Testis (tissue), 3 donors: ENCODE data around the gene SPIB. TPM values are rescaled to one million over a fixed set of nuclear protein-coding genes. Genes with fewer than 3 reads are reported as not detected.

Experiments
- DNase-seq: peaks from one replicate; pipeline ENCODE4 v3.0.0-alpha.2; 2019
- H3K27ac ChIP-seq, 2 donors: fragments of 200-600 bp; sonication (generic); one replicate each; pipeline ENCODE4 v1.5.1; 2019
- H3K27me3 ChIP-seq: fragments of 200-600 bp; sonication (generic); one replicate; pipeline ENCODE4 v1.5.1; 2019
- H3K36me3 ChIP-seq: fragments of 200-600 bp; sonication (generic); one replicate; pipeline ENCODE4 v1.5.1; 2017; ENCODE audit warnings: low read depth; ENCODE audit errors: missing control alignments
- H3K4me1 ChIP-seq: fragments of 200-600 bp; sonication (generic); one replicate; pipeline ENCODE4 v1.5.1; 2019
- H3K4me3 ChIP-seq, 2 donors: fragments of 200-600 bp; sonication (generic); one replicate each; pipeline ENCODE4 v1.5.1; 2017 to 2019
- H3K9me3 ChIP-seq: fragments of 200-600 bp; sonication (generic); one replicate; pipeline ENCODE4 v1.5.1; 2017
- POLR2A ChIP-seq: fragments of 450-650 bp; IDR thresholded peaks from one replicate; pipeline ENCODE4 v1.6.1; 2017; ENCODE audit warnings: antibody characterized with exemption, mild to moderate bottlenecking, moderate library complexity
- WGBS, 2 donors: methylation state at CpG; one replicate each; pipeline ENCODE4 v1.1.5; 2018; 5-methylcytosine and 5-hydroxymethylcytosine counted together
- intact Hi-C: fragments of 100-400 bp; cut with DNase I; formaldehyde crosslinking; loops from one replicate; pipeline ENCODE4 v1.15.1; 2023; ENCODE audit warnings: low total_unique reads
- polyA plus RNA-seq: library from polyadenylated mRNA; stranded (reverse); fragments of 350-450 nt; fragmentation: Illumina TruSeq; extraction: RNeasy Lipid Tissue Mini Kit (QIAGEN cat#74804); gene quantifications from one replicate; pipeline ENCODE4 v1.2.3, GENCODE V29; 2014; ENCODE audit warnings: low read depth, low replicate concordance; ENCODE audit not compliant: insufficient read depth
- total RNA-seq, 2 donors: library from RNA; depleted of rRNA; stranded (reverse); fragments of >200 nt; gene quantifications; one replicate each; pipeline ENCODE4 v1.2.3, GENCODE V29; 2016
- TF ChIP-seq, protein P1 (sequence below), 3 experiments: fragments of 450-650 bp in 2 of 3; fragments of 200-600 bp in 1 of 3; sonication (generic) in 1 of 3; IDR thresholded peaks; one replicate each; pipeline ENCODE4 v1.5.1; 2016 to 2019; ENCODE audit warnings: antibody characterized with exemption in 3 of 3, mild to moderate bottlenecking in 2 of 3, moderate library complexity in 1 of 3

The SPIB gene
- total and polyA plus RNA-seq, 3 donors from 2014 or later = 0.24 to 1.6 (median 1.1) TPM

DNA sequence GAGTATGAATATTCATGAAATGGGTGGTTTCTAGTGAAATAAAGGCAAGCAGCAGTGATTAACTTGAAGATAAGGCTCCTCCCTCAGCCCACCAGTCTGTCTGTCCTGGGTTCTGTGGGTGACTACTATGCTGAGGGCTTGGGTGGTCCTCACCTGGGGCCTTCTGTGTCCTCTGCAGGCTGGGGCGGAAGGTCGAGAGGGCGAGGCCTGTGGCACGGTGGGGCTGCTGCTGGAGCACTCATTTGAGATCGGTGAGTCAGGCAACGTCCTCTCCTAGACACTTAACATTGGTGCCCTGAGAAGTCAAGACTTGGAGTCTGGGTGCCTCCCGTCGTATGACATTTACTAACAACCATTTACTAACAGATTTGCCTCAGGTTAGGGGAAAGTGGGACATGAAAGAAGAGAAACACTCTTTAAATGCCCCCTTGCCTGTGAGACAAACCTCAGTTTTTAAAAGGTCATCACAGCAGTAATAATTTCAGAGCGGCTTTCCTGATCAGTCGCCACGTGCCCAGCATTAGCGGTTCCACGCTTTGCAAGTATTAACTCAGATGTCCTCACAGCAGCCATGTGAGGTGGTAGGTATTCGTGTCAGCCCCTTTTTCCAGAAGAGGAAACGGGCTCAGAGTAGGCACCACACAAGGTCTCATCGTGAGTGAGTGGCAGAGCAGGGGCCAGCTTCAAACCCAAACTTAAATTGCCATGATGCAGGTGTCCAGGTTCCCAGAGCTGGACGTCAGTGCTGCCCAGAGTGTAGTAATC is 59.2 kb downstream of the SPIB start:
- no peak for TF ChIP-seq POLR2A
- TF ChIP-seq, protein P1, sequence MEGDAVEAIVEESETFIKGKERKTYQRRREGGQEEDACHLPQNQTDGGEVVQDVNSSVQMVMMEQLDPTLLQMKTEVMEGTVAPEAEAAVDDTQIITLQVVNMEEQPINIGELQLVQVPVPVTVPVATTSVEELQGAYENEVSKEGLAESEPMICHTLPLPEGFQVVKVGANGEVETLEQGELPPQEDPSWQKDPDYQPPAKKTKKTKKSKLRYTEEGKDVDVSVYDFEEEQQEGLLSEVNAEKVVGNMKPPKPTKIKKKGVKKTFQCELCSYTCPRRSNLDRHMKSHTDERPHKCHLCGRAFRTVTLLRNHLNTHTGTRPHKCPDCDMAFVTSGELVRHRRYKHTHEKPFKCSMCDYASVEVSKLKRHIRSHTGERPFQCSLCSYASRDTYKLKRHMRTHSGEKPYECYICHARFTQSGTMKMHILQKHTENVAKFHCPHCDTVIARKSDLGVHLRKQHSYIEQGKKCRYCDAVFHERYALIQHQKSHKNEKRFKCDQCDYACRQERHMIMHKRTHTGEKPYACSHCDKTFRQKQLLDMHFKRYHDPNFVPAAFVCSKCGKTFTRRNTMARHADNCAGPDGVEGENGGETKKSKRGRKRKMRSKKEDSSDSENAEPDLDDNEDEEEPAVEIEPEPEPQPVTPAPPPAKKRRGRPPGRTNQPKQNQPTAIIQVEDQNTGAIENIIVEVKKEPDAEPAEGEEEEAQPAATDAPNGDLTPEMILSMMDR (IDR thresholded peaks at IDR 0.05) = no peak
- no peak overlapping the region for H3K27ac ChIP-seq
- no peaks in the 10 kb centered on the region for H3K36me3 ChIP-seq
- no peaks in the 10 kb centered on the region for H3K9me3 ChIP-seq
- 84 to 93% methylated on average over 17 of the region's 17 CpGs for WGBS, 2 donors
- H3K4me3 ChIP-seq = peak overlapping the region in 1 of 2 donors; percentile 88
- no peaks in the 10 kb centered on the region for H3K27me3 ChIP-seq
- intact Hi-C loops = no loop called here
- peaks cover 9% of the 10 kb centered on the region for H3K4me1 ChIP-seq
- no peak for DNase-seq

DNA sequence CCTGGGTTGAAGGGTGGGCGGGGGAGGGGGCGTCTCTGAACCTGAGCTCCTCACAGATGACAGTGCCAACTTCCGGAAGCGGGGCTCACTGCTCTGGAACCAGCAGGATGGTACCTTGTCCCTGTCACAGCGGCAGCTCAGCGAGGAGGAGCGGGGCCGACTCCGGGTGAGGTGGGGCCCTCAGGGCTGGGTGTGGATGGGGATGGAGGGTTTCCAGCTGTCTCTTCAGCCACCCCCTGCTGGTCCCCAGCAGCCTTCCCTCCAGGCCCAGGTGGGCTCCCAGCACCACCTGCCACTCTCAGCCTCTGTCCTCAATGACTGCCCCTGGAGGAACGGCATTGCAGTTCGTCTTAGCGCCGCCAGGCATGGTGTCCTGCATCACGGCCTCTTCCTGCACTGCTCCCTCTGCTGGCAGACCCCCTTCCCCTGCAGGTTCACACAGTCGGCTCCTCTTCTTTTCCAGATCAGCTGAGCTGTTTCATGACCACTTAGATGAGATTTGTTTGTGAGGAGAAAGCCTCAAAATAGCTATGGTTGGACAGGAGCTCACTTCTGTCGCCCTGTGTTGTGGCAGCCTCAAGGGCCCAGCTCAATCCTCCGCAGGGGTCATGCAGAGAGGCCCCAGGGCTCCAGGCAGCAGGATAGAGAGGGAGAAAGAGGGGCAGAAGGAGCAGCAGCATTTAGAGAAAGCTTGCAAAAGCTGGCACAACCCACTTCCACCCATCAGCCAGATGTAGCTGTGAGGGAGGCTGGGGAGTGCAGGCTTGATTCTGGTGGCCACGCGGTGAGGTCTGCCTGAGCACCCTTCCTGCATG is 60.4 kb downstream of the SPIB start:
- no peaks in the 10 kb centered on the region for H3K27me3 ChIP-seq
- intact Hi-C loops = no loop called here
- peaks cover 9% of the 10 kb centered on the region for H3K4me1 ChIP-seq
- WGBS, 2 donors = 72 to 88% methylated on average over 6 to 19 of the region's 19 CpGs
- no peak for DNase-seq
- no peak overlapping the region for H3K4me3 ChIP-seq
- H3K36me3 ChIP-seq = no peaks in the 10 kb centered on the region
- no peak overlapping the region for H3K27ac ChIP-seq
- H3K9me3 ChIP-seq = no peaks in the 10 kb centered on the region
- TF ChIP-seq POLR2A = no peak
- TF ChIP-seq, protein P1 (IDR thresholded peaks at IDR 0.05) = no peak

DNA sequence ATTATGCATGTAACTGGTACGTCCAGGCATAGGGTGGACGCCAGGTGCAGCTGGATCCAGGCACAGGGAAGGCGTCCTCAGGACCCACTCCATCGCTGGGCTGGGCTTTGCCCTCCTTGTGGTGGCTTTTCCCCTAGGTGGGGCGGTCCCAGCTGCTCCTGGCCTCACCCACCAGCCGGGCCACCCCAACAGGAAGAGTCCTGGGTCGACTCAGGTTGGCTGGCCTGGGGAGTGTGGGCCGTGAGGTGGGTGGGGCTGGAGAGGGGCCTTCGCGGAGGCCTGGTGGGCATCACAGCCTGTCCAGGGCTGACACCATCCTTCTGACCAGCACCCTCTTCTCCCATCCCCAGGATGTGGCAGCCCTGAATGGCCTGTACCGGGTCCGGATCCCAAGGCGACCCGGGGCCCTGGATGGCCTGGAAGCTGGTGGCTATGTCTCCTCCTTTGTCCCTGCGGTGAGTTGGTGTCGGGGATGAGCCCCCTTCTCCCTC is 61.1 kb downstream of the SPIB start:
- Histone ChIP-seq H3K4me1 (peaks cover 9% of the 10 kb centered on the region), H3K36me3 (no peaks in the 10 kb centered on the region), H3K27me3 (no peaks in the 10 kb centered on the region), H3K4me3 (no peak overlapping the region), H3K27ac (no peak overlapping the region), H3K9me3 (no peaks in the 10 kb centered on the region)
- DNase-seq = no peak
- WGBS, 2 donors = 95% methylated on average over 4 to 16 of the region's 16 CpGs
- intact Hi-C loops = no loop called here
- TF ChIP-seq, protein P1 (IDR thresholded peaks at IDR 0.05) = no peak
- TF ChIP-seq POLR2A = no peak

DNA sequence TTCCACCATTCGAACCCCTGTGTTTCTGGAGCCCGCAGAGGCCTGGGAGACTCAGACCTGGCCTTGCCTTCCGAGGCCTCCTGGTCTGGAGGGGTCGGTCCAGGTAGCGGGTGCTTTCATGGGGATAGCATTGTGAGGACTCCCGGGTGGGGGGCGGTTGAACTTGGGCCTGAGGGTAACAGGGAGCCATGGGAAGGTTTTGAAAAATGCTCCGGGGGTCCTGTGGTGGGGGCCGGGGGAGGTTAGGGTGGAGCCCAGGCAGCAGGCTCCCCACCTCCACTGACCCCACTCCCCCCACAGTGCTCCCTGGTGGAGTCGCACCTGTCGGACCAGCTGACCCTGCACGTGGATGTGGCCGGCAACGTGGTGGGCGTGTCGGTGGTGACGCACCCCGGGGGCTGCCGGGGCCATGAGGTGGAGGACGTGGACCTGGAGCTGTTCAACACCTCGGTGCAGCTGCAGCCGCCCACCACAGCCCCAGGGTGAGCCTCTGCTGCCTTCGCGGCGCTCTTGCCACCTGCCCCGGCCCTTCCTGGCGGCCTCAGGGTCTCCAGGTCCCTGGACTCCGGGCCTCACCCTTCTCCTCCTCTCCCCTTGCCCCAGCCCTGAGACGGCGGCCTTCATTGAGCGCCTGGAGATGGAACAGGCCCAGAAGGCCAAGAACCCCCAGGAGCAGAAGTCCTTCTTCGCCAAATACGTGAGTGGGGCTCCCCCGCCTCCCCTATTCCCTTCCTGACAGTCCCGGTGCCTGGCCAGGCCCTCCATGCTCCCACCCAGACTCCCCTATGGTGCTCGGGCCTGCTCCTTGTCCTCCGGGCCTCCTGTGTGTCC is 61.8 kb downstream of the SPIB start:
- H3K36me3 ChIP-seq = no peaks in the 10 kb centered on the region
- intact Hi-C loops = no loop called here
- no peak overlapping the region for H3K4me3 ChIP-seq
- TF ChIP-seq, protein P1 (IDR thresholded peaks at IDR 0.05) = no peak
- no peak for TF ChIP-seq POLR2A
- no peak overlapping the region for H3K27ac ChIP-seq
- peaks cover 9% of the 10 kb centered on the region for H3K4me1 ChIP-seq
- WGBS, 2 donors = 87 to 88% methylated on average over 20 to 36 of the region's 37 CpGs
- no peaks in the 10 kb centered on the region for H3K27me3 ChIP-seq
- DNase-seq = no peak
- H3K9me3 ChIP-seq = no peaks in the 10 kb centered on the region

Other genes starting within 250 kb of the SPIB start
- 1 to 10 TPM; 7.8 to 7.9 TPM for gene MYH14, start 215.3 kb upstream of the SPIB start, total RNA-seq
- gene MYH14, start 215.3 kb upstream of the SPIB start, polyA plus RNA-seq = 6.0 TPM
- gene KCNC3, start 89.6 kb upstream of the SPIB start, total RNA-seq = 10 to 100 TPM in 1 of 2 donors, 1 to 10 TPM in 1; 6.9 to 16.0 TPM
- gene KCNC3, start 89.6 kb upstream of the SPIB start, polyA plus RNA-seq = 7.7 TPM
- gene NAPSA, start 53.3 kb upstream of the SPIB start, total RNA-seq = 1 to 10 TPM; 1.3 to 2.0 TPM
- gene NAPSA, start 53.3 kb upstream of the SPIB start, polyA plus RNA-seq = 11.5 TPM
- 10 to 100 TPM; 93.8 to 96.6 TPM for gene NR1H2, start 42.5 kb upstream of the SPIB start, total RNA-seq
- gene NR1H2, start 42.5 kb upstream of the SPIB start, polyA plus RNA-seq = 68.0 TPM
- 10 to 100 TPM; 42.2 to 51.7 TPM for gene POLD1, start 34.6 kb upstream of the SPIB start, total RNA-seq
- gene POLD1, start 34.6 kb upstream of the SPIB start, polyA plus RNA-seq = 30.7 TPM
- under 1 TPM; 0.31 to 0.63 TPM for gene MYBPC2, start 14.0 kb downstream of the SPIB start, total RNA-seq
- 3.2 TPM for gene MYBPC2, start 14.0 kb downstream of the SPIB start, polyA plus RNA-seq
- gene EMC10, start 57.6 kb downstream of the SPIB start, total RNA-seq = 100 to 1,000 TPM; 203 to 311 TPM
- gene EMC10, start 57.6 kb downstream of the SPIB start, polyA plus RNA-seq = 162 TPM
- gene GARIN5A, start 57.9 kb downstream of the SPIB start, total RNA-seq = 100 to 1,000 TPM in 1 of 2 donors, 10 to 100 TPM in 1; 60.0 to 120 TPM
- 126 TPM for gene GARIN5A, start 57.9 kb downstream of the SPIB start, polyA plus RNA-seq
- gene JOSD2, start 92.3 kb downstream of the SPIB start, total RNA-seq = 10 to 100 TPM; 26.1 to 37.7 TPM
- 21.6 TPM for gene JOSD2, start 92.3 kb downstream of the SPIB start, polyA plus RNA-seq
- not detected for gene ASPDH, start 95.0 kb downstream of the SPIB start, total RNA-seq
- 0.90 TPM for gene ASPDH, start 95.0 kb downstream of the SPIB start, polyA plus RNA-seq
- gene LRRC4B, start 149.5 kb downstream of the SPIB start, total RNA-seq = 10 to 100 TPM in 1 of 2 donors, 1 to 10 TPM in 1; 5.7 to 10.1 TPM
- gene LRRC4B, start 149.5 kb downstream of the SPIB start, polyA plus RNA-seq = 2.8 TPM
- 1 to 10 TPM; 2.5 to 5.5 TPM for gene SYT3, start 220.9 kb downstream of the SPIB start, total RNA-seq
- 3.3 TPM for gene SYT3, start 220.9 kb downstream of the SPIB start, polyA plus RNA-seq
- 10 to 100 TPM in 1 of 2 donors, 1 to 10 TPM in 1; 5.4 to 10.2 TPM for gene C19orf81, start 230.5 kb downstream of the SPIB start, total RNA-seq
- 11.7 TPM for gene C19orf81, start 230.5 kb downstream of the SPIB start, polyA plus RNA-seq